Lower leg skin (tissue), 3 donors: ENCODE data around the gene KRT2.

Experiments
- CTCF ChIP-seq, 3 donors: fragments of 450-650 bp; IDR thresholded peaks; one replicate each; pipeline ENCODE4 v1.5.1; 2016; ENCODE audit warnings: antibody characterized with exemption in 3 of 3, mild to moderate bottlenecking in 3 of 3, moderate library complexity in 2 of 3
- POLR2A ChIP-seq, 2 donors: fragments of 450-650 bp; IDR thresholded peaks; one replicate each; pipeline ENCODE4 v1.6.1; 2016 to 2017; ENCODE audit warnings: antibody characterized with exemption in 2 of 2, mild to moderate bottlenecking in 1 of 2, moderate library complexity in 1 of 2

- TF ChIP-seq CTCF (IDR thresholded peaks at IDR 0.05), result no peak
- no peak for TF ChIP-seq POLR2A (IDR thresholded peaks at IDR 0.05)
These were observed 47.4 kb upstream of the KRT2 start for GRCh38 chr12:52699373-52699772.
